GM18505 (cell line): ENCODE results near the gene KCNJ12.

Experiments used
- ATAC-seq: cut with Tn5 transposase; IDR thresholded peaks from one replicate; pipeline ENCODE4 v1.9.1; 2021; ENCODE audit not compliant: unreplicated experiment
- POLR2A ChIP-seq: IDR thresholded peaks from 4 replicates; pipeline ENCODE4 v1.6.1; 2011; ENCODE audit warnings: borderline replicate concordance; ENCODE audit not compliant: insufficient read depth, insufficient read length; ENCODE audit errors: extremely low read depth

KCNJ12 gene

GRCh38 chr17:21373036-21373435 lies 3.1 kb upstream of the KCNJ12 start:
- no peak for ATAC-seq
- TF ChIP-seq POLR2A: no peak

GRCh38 chr17:21373696-21374440 lies 2.3 kb upstream of the KCNJ12 start:
- TF ChIP-seq POLR2A: no peak
- no peak for ATAC-seq

- ATAC-seq: no peak
Measured at GRCh38 chr17:21374441-21375161, 1.6 kb upstream of the KCNJ12 start.

GRCh38 chr17:21375162-21375560 lies 996 bp upstream of the KCNJ12 start:
- TF ChIP-seq POLR2A: no peak

More at GRCh38 chr17:21374441-21375161, 1.6 kb upstream of the KCNJ12 start:
- no peak for TF ChIP-seq POLR2A

GRCh38 chr17:21375757-21376080 lies 438 bp upstream of the KCNJ12 start:
- no peak for ATAC-seq
- no peak for TF ChIP-seq POLR2A

More at GRCh38 chr17:21375162-21375560, 996 bp upstream of the KCNJ12 start:
- no peak for ATAC-seq

GRCh38 chr17:21376759-21377690 lies 868 bp downstream of the KCNJ12 start:
- no peak for TF ChIP-seq POLR2A
- no peak for ATAC-seq

- ATAC-seq: no peak
- TF ChIP-seq POLR2A: no peak
Measured at GRCh38 chr17:21377705-21378396, 1.7 kb downstream of the KCNJ12 start.

- TF ChIP-seq POLR2A: no peak
- no peak for ATAC-seq
Measured at GRCh38 chr17:21378553-21378952, 2.4 kb downstream of the KCNJ12 start.

GRCh38 chr17:21379080-21379711 lies 3.0 kb downstream of the KCNJ12 start:
- no peak for ATAC-seq
- TF ChIP-seq POLR2A: no peak

GRCh38 chr17:21380659-21381058 lies 4.5 kb downstream of the KCNJ12 start:
- no peak for ATAC-seq
- no peak for TF ChIP-seq POLR2A

- no peak for TF ChIP-seq POLR2A
- ATAC-seq: no peak
Measured at GRCh38 chr17:21381076-21381706, 5.0 kb downstream of the KCNJ12 start.

- TF ChIP-seq POLR2A: no peak
- no peak for ATAC-seq
Measured at GRCh38 chr17:21382560-21383495, 6.7 kb downstream of the KCNJ12 start.
